ENCODE data around the gene GREB1L. TPM values are rescaled to one million over a fixed set of nuclear protein-coding genes. Genes with fewer than 3 reads are reported as not detected.

GREB1L gene
- total and polyA plus RNA-seq, 9 of the 15 experiments (the other 6 are each of a cell fraction or from before 2014, with no cell fraction given), result 0.03 TPM; not detected in 8

GRCh38 chr18:21203126-21203525 is 38.9 kb upstream of the GREB1L start:
- ChIA-PET POLR2A (no interaction called here), CTCF (ENCODE audit: low intra/inter-chr PET ratio) (no interaction called here)
- 0% methylated on average over 7 of the region's 7 CpGs for WGBS (ENCODE audit: insufficient coverage, low coverage, missing lambda C conversion rate)
- Histone ChIP-seq H3K27me3 (ENCODE audit: control insufficient read depth in 2 of 2, insufficient read depth in 2 of 2, low read length in 2 of 2) (peaks cover 4 to 7% of the 10 kb centered on the region in 2 experiments; a peak in 4 of 5 replicates), H2AFZ (ENCODE audit: low read depth, low read length) (no peak overlapping the region), H3K27ac (ENCODE audit: extremely low read depth, low read depth, low read length) (no peak overlapping the region), H3K79me2 (ENCODE audit: control insufficient read depth, insufficient read depth, low read length) (no peaks in the 10 kb centered on the region), H3K9me1 (ENCODE audit: control insufficient read depth, insufficient read depth, low read length) (no peaks in the 10 kb centered on the region), H3K9me3 (replicated peaks; ENCODE audit: control insufficient read depth, insufficient read depth, low read depth, low read length) (no peaks in the 10 kb centered on the region), H4K20me1 (replicated peaks; ENCODE audit: control insufficient read depth, insufficient read depth, low read length) (no peaks in the 10 kb centered on the region; the same call in 1 of the 2 replicates), H3K36me3 (ENCODE audit: control insufficient read depth, insufficient read depth, low read length) (no peaks in the 10 kb centered on the region), H3K9ac (ENCODE audit: insufficient read depth in 1 of 2, low read depth in 2 of 2, low read length in 2 of 2) (no peak overlapping the region), H3K4me3 (no peak overlapping the region), H3K4me1 (replicated peaks in 1 of 2; ENCODE audit: control insufficient read depth in 2 of 2, insufficient read depth in 2 of 2, low read length in 2 of 2) (no peaks in the 10 kb centered on the region), H3K4me2 (ENCODE audit: insufficient read depth, low read length) (no peak overlapping the region)
- in situ Hi-C loops (cut with MboI) (loop anchor here (10.0 kb wide), 1 partner anchor 242 kb away; no protein-coding TSS in a partner anchor), intact Hi-C loops (cut with micrococcal nuclease) (no loop called here)
- BruUV-seq (replicated peaks), result no TSS peak
- TF ChIP-seq FOXJ2 (tag; IDR thresholded peaks at IDR 0.05), result no peak
- no peak for TF ChIP-seq CREB5 (CRISPR knock-in tag; IDR thresholded peaks at IDR 0.05)
- TF ChIP-seq SMAD2 (IDR thresholded peaks at IDR 0.05; ENCODE audit: low read depth, low read length), result no peak
- FAIRE-seq (no peak), ATAC-seq (no peak), DNase-seq (ENCODE audit: extremely low read depth in 1 of 4, low spot score in 3 of 4) (no peak)
